Fibroblast of villous mesenchyme (primary cell): ENCODE data around the gene ZDHHC24. TPM values are rescaled to one million over a fixed set of nuclear protein-coding genes. Genes with fewer than 3 reads are reported as not detected.

Experiments
- DNase-seq: peaks from one replicate; pipeline ENCODE4 v3.0.0-alpha.2; 2010; ENCODE audit warnings: low read depth
- H3K4me3 ChIP-seq: 2 replicates; pipeline ENCODE4 v1.5.1; 2011; ENCODE audit warnings: low read depth, mild to moderate bottlenecking, low read length
- total RNA-seq: library from RNA; depleted of rRNA; stranded (reverse); fragments of >200 nt; gene quantifications from 2 replicates; pipeline ENCODE4 v1.2.3, GENCODE V29; 2012
- TF ChIP-seq, protein P1 (sequence below): IDR thresholded peaks from 2 replicates; pipeline ENCODE4 v1.5.1; 2012; ENCODE audit warnings: low read depth, mild to moderate bottlenecking, low read length; ENCODE audit not compliant: insufficient read depth

ZDHHC24 gene
- total RNA-seq, 1 donor, result 9.5 TPM

DNA sequence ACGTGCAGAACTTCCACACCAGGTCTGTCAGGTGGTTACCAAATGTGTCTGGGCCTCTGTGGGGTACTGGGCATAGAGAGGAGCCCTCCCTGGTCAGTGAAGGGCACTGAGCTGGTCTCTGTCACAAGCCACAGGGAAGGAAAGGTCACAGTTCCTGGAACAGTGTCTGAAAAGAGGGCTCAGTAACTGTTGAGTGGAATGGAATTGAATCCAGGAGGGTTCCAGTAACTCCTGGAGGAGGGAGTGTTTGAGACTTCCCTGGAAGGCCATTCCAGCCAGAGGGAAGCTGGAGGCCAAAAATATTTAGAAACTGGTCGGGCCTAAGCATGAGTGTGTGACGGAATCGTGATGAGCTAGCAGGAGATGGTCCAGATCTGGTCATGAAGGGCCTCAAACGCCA, 8.8 kb upstream of the ZDHHC24 start:
- H3K4me3 ChIP-seq, result no peak overlapping the region
- TF ChIP-seq, protein P1, sequence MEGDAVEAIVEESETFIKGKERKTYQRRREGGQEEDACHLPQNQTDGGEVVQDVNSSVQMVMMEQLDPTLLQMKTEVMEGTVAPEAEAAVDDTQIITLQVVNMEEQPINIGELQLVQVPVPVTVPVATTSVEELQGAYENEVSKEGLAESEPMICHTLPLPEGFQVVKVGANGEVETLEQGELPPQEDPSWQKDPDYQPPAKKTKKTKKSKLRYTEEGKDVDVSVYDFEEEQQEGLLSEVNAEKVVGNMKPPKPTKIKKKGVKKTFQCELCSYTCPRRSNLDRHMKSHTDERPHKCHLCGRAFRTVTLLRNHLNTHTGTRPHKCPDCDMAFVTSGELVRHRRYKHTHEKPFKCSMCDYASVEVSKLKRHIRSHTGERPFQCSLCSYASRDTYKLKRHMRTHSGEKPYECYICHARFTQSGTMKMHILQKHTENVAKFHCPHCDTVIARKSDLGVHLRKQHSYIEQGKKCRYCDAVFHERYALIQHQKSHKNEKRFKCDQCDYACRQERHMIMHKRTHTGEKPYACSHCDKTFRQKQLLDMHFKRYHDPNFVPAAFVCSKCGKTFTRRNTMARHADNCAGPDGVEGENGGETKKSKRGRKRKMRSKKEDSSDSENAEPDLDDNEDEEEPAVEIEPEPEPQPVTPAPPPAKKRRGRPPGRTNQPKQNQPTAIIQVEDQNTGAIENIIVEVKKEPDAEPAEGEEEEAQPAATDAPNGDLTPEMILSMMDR, result no peak
- no peak for DNase-seq

- no peak for DNase-seq
- H3K4me3 ChIP-seq, result no peak overlapping the region
- TF ChIP-seq, protein P1, result no peak
Observed at GRCh38 chr11:66550887-66551286, 5.0 kb upstream of the ZDHHC24 start.

GRCh38 chr11:66549696-66550095, 3.8 kb upstream of the ZDHHC24 start:
- no peak overlapping the region for H3K4me3 ChIP-seq
- TF ChIP-seq, protein P1, result no peak
- DNase-seq, result no peak

GRCh38 chr11:66548774-66549630, 3.2 kb upstream of the ZDHHC24 start:
- no peak for DNase-seq
- no peak overlapping the region for H3K4me3 ChIP-seq
- TF ChIP-seq, protein P1, result no peak

DNA sequence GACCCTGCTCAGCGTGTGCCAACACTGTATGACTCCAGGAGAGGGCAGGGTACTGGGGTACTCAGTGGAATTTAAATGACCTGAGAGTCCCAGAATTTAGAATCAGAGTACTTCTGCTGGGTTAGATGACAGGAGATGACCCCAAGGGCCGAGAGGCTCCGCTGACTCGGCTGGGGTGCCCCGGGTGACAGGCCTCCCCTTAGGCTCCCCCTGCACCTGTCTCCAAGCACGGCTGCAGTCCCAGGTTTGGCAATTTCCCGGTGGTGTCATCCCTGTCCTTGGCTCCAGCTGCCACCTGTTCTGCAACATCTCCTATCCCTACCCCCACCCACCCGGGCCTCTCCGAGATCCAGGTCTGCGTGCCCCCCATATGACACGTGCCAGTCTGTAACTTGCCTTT, 2.2 kb upstream of the ZDHHC24 start:
- TF ChIP-seq, protein P1, result no peak
- DNase-seq, result no peak
- H3K4me3 ChIP-seq, result no peak overlapping the region

DNA sequence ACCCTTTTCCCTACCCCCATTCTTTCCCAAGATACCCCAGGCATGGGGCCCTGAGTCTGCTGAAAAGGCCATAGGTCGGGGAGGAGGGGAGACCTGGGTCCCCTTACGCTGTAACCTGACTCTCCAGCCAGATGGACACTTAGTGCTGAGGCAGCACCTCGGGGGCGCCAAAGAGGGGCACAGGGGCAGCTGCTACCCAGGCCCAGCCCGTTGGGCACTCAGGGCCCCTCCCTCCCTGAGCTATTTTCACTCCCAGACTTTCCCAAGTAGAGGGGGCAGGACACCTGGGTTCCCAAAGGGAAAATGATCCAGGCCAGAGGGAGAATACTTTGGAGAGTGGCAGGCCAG, 1.8 kb upstream of the ZDHHC24 start:
- H3K4me3 ChIP-seq, result no peak overlapping the region
- DNase-seq, result no peak
- TF ChIP-seq, protein P1, result no peak
